ENCODE results near the gene UBE2J1. TPM values are rescaled to one million over a fixed set of nuclear protein-coding genes. Genes with fewer than 3 reads are reported as not detected.

UBE2J1 gene
- total RNA-seq, 2 experiments from 2014 or later, result 34.7 to 34.9 TPM

DNA sequence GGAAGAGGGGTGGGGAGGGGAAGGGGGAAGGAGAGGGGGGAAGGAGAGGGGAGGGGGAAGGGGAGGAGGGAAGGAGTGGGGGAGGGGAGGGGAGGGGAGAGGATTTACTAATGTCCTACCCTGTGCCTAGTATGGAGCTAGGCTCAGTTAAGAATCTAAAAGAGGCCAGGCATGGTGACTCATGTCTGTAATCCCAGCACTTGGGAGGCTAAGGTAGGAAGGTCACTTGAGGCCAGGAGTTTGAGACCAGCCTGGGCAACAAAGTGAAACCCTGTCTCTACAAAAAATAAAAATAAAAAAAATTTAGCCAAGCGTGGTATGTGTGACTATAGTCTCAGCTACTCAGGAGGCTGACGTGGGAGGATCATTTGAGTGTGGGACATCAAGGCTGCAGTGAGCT is 13.0 kb downstream of the UBE2J1 start:
- Mint-ChIP-seq H3K27ac (no peak overlapping the region), H3K36me3 (ENCODE audit: low read depth) (peaks cover 74% of the 10 kb centered on the region), H3K9me3 (no peaks in the 10 kb centered on the region), H3K4me3 (no peak overlapping the region), H3K4me1 (ENCODE audit: low read depth) (peaks cover 9% of the 10 kb centered on the region), H3K27me3 (no peaks in the 10 kb centered on the region)
- Histone ChIP-seq H3K4me1 (ENCODE audit: insufficient read depth, low read length) (no peaks in the 10 kb centered on the region), H3K27me3 (ENCODE audit: control insufficient read depth in 1 of 2, insufficient read depth in 2 of 2, low read length in 2 of 2) (no peaks in the 10 kb centered on the region), H3K4me3 (ENCODE audit: low read length) (no peak overlapping the region), H3K9me3 (ENCODE audit: control insufficient read depth in 1 of 2, insufficient read depth in 1 of 2, low read length in 2 of 2) (no peaks in the 10 kb centered on the region), H3K27ac (ENCODE audit: low read depth in 1 of 2, low read length in 2 of 2) (no peak overlapping the region), H3K36me3 (ENCODE audit: insufficient read depth, low read length) (peaks cover 69% of the 10 kb centered on the region)
- POLR2A ChIA-PET, result interaction anchor here (1.6 kb wide), 1 partner anchor 11 kb away, joined by 7 read pairs; no protein-coding TSS in a partner anchor
- DNase-seq (no peak), ATAC-seq (ENCODE audit: poor library complexity) (no peak)
- CTCF ChIA-PET, result interaction anchor here (0.8 kb wide), 1 partner anchor 32 kb away, joined by 3 read pairs; no protein-coding TSS in a partner anchor
- TF ChIP-seq, protein P1, sequence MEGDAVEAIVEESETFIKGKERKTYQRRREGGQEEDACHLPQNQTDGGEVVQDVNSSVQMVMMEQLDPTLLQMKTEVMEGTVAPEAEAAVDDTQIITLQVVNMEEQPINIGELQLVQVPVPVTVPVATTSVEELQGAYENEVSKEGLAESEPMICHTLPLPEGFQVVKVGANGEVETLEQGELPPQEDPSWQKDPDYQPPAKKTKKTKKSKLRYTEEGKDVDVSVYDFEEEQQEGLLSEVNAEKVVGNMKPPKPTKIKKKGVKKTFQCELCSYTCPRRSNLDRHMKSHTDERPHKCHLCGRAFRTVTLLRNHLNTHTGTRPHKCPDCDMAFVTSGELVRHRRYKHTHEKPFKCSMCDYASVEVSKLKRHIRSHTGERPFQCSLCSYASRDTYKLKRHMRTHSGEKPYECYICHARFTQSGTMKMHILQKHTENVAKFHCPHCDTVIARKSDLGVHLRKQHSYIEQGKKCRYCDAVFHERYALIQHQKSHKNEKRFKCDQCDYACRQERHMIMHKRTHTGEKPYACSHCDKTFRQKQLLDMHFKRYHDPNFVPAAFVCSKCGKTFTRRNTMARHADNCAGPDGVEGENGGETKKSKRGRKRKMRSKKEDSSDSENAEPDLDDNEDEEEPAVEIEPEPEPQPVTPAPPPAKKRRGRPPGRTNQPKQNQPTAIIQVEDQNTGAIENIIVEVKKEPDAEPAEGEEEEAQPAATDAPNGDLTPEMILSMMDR (IDR thresholded peaks at IDR 0.05), result no peak
- intact Hi-C loops (cut with DNase I, micrococcal nuclease), result no loop called here

DNA sequence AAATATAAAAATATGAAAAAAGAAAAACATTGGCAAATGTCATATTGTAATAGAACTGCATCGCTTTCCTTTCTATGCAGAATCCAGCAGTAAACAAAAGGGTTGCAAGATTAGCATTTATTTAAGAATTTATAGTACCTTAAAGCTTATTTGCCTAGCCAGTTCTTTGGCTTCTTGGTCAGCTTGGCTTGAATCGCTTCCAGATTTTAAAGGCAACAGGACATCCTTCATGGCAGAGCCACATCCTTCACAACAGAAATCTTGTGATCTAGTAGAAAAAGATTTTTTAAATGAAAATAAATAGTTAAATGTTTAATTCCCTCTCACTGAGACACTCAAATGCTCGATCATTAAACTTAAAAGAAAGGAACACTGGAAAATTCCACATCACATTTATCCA is 17.4 kb downstream of the UBE2J1 start:
- DNase-seq (no peak), ATAC-seq (ENCODE audit: poor library complexity) (no peak)
- H3K9me3 ChIP-seq (ENCODE audit: control insufficient read depth in 1 of 2, insufficient read depth in 1 of 2, low read length in 2 of 2), result no peaks in the 10 kb centered on the region
- H3K27ac Mint-ChIP-seq, result no peak overlapping the region
- peaks cover 78% of the 10 kb centered on the region for H3K36me3 Mint-ChIP-seq (ENCODE audit: low read depth)
- H3K4me1 Mint-ChIP-seq (ENCODE audit: low read depth), result no peaks in the 10 kb centered on the region
- peaks cover 74% of the 10 kb centered on the region for H3K36me3 ChIP-seq (ENCODE audit: insufficient read depth, low read length)
- CTCF ChIA-PET, result interaction anchor here (0.9 to 1.3 kb wide), 2 partner anchors 37 to 74 kb away, joined by 3 read pairs; no protein-coding TSS in a partner anchor
- H3K27me3 Mint-ChIP-seq, result no peaks in the 10 kb centered on the region
- H3K27ac ChIP-seq (ENCODE audit: low read depth in 1 of 2, low read length in 2 of 2), result no peak overlapping the region
- H3K4me3 ChIP-seq (ENCODE audit: low read length), result no peak overlapping the region
- H3K27me3 ChIP-seq (ENCODE audit: control insufficient read depth in 1 of 2, insufficient read depth in 2 of 2, low read length in 2 of 2), result no peaks in the 10 kb centered on the region
- no peak overlapping the region for H3K4me3 Mint-ChIP-seq
- TF ChIP-seq, protein P1 (IDR thresholded peaks at IDR 0.05), result no peak
- intact Hi-C loops (cut with DNase I, micrococcal nuclease), result no loop called here
- POLR2A ChIA-PET, result no interaction called here
- no peaks in the 10 kb centered on the region for H3K9me3 Mint-ChIP-seq
- H3K4me1 ChIP-seq (ENCODE audit: insufficient read depth, low read length), result no peaks in the 10 kb centered on the region

DNA sequence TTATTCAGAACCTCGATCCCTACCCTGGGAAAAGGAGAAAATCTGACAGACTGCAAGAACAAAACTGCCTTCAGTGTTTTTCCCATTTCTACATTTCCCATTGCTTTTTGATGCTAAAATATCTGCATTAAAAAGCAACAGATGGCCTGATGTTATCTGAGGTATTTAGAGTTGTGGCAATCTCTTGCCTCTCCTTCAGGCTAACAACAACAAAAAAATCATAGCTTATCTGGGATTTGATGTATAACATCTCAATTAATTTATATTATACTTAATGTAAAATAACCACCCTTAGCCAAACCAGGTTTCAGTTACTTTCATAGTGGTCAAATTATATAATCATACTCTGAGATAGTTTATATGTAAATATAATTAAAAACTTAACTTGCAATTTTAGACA is 21.6 kb downstream of the UBE2J1 start:
- TF ChIP-seq, protein P1 (IDR thresholded peaks at IDR 0.05), result no peak
- H3K4me3 Mint-ChIP-seq, result no peak overlapping the region
- intact Hi-C loops (cut with DNase I, micrococcal nuclease), result no loop called here
- no peaks in the 10 kb centered on the region for H3K27me3 Mint-ChIP-seq
- H3K36me3 ChIP-seq (ENCODE audit: insufficient read depth, low read length), result peaks cover 66% of the 10 kb centered on the region
- ChIA-PET CTCF (no interaction called here), POLR2A (no interaction called here)
- no peaks in the 10 kb centered on the region for H3K9me3 Mint-ChIP-seq
- no peak overlapping the region for H3K27ac ChIP-seq (ENCODE audit: low read depth in 1 of 2, low read length in 2 of 2)
- no peaks in the 10 kb centered on the region for H3K4me1 Mint-ChIP-seq (ENCODE audit: low read depth)
- H3K4me3 ChIP-seq (ENCODE audit: low read length), result no peak overlapping the region
- no peaks in the 10 kb centered on the region for H3K4me1 ChIP-seq (ENCODE audit: insufficient read depth, low read length)
- no peak for DNase-seq
- no peak for ATAC-seq (ENCODE audit: poor library complexity)
- H3K9me3 ChIP-seq (ENCODE audit: control insufficient read depth in 1 of 2, insufficient read depth in 1 of 2, low read length in 2 of 2), result no peaks in the 10 kb centered on the region
- no peaks in the 10 kb centered on the region for H3K27me3 ChIP-seq (ENCODE audit: control insufficient read depth in 1 of 2, insufficient read depth in 2 of 2, low read length in 2 of 2)
- no peak overlapping the region for H3K27ac Mint-ChIP-seq
- H3K36me3 Mint-ChIP-seq (ENCODE audit: low read depth), result peaks cover 80% of the 10 kb centered on the region

Data from CD4-positive, alpha-beta T cell (primary cell).